DLD1 (cell line): ENCODE data around the gene COL4A3.

ENCODE experiments used
- in situ Hi-C: cut with HindIII; loops from 2 replicates; pipeline ENCODE4 v1.10.0; 2017; ENCODE audit warnings: low sequenced_read_pairs

The COL4A3 gene

DNA sequence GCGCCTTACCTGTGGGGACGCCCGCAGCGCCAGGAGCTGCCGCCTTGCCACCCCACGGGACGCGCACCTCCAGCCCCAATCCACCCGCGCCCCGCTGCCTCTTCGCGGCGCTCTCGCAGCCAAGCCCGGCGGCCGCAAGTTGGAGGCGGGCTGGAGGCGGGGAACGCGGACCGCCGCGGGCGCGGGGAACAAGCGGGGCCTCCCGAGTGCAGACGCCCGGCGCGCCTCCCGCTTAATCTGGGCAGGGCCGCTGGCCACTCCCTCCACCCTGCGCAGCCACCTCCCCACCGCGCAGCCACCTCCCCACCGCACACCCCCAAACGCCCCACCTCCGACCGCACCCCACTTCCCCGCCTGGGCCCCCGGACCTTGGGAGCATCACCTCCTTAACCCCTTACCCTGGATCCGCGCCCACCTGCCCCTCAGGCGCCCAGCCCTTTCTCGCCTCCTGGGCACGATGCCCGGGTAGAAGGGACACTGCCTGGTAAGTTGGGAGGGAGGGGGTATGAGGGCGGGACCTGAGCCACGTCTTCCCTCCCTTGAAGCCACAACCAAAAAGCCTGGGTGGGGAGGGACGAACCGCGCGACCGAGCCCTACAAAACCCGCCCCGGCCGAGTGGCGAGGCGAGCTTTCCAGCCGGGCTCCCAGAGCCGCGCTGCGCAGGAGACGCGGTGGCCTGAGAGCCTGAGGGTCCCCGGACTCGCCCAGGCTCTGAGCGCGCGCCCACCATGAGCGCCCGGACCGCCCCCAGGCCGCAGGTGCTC lies at the start of gene COL4A3, which contains the start of gene COL4A4:
Gene COL4A3 (plus strand): TSS at position 627 of the 765 bp plus-strand sequence. CDS start 103 bp downstream, at position 730.
Gene COL4A4 (minus strand): TSS at position 208 of the 765 bp plus-strand sequence. CDS start 16,722 bp downstream, outside the sequence.
- in situ Hi-C loops = no loop called here

DNA sequence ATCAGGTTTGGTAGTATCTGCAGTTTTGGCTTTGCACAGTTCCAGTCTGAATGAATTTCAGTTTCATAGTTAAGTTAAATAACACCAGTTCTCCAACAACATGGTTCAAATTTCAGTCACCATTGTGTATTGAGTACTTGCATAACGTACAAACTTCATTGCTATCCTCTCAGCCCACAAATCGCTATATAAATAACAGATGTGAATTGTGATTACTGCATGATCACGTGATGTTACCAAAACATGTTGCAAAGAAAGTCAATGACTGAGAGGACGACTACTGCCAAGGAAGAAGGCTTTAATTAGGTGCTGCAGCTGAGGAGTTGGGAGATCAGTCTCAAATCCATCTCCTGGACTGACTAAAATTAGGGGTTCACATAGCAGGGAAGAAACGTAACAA lies 48.7 kb upstream of the COL4A3 start:
- in situ Hi-C loops = no loop called here

DNA sequence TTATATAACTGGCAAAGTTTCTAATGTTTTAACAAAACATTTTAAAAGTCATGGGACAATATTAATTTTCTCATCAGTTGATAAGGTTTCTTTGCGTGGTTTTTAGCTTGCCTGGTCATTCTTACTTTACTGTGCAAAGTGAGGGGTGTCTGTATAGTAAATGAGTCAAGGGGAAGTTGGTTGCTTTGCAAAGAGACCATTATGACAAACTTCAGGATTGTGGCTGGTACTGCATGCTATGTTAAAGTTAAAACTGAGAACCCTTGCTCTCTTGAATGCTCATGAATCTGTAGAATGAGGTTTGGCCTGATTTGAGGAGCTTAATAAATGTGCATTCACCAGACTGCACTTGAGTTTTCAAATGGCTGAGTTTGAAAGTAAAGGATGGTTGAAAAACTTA lies 47.4 kb upstream of the COL4A3 start:
- in situ Hi-C loops = no loop called here

DNA sequence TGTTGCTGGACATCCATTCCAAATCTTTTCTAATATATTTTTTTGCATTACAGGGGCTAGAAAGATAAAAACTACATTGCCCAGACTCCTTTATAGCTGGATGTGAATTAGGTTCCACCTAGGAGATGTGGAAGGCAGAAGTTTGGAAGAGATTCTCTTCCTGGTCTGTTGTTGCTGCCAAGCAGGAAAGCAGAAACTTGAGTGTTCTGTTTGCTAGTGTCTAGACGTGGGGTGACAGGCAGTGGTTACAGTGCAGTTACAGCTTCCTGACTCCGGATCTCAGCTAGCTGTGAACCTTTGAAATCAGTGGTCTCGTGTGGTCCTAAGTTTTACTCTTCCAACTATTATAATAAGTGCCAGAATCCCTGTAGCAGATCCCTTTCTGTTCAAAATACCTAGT lies 46.6 kb upstream of the COL4A3 start:
- in situ Hi-C loops = no loop called here

DNA sequence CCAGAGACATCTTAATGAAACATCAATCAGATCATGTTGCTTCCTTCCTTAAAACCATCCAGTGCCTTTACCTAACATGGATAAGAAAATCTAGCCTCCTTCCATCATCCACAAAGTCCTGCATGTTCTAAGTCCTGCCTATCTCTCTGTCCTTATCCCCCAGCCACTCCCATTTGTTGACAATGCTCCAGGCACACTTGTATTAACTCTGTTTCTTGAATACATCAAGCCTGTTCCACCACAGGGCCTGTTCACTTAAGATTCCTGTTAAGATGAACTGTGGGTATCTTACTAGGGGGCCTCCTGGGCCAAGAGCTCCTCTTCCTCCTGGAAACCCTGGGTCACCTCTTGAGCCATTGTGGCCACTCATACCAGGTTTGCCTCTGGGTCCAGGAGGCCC lies 46.1 kb upstream of the COL4A3 start:
- in situ Hi-C loops = no loop called here

DNA sequence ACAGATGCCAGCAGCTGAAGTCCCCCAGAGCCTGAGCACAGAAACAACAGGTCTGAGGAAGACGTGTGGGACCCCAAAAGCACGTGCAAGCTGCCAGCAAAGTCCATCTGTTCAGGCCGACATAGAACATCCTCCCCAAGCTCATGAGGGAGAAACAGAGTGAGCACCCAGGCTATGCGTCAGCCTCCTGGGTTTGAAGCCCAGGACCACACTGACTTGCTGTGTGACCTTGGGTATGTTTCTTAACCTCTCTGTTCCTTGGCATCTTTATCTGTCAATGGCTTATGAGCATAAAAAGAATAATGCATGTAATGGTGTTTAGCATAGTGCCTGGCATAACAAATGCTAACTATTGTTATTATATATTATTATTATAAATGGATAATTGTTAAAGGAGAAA lies 40.7 kb upstream of the COL4A3 start:
- in situ Hi-C loops = no loop called here

DNA sequence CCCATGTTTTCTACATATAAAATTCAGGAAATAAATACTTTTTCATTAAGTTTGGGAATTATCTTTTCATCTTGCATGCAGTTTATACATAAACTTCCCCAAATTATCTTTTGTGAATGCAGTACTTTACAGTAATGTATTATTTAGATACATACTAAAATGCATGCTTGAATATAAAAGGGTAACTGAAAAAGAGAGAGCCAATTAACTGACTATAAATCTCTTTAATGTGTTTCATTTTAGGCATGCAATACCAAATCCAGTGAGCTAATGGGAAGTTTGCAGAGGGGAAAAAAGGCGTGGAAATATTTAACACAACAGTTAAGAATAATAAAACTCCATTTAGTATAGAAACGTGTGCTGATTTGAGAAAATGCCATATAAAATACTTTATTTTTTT lies 39.6 kb upstream of the COL4A3 start:
- in situ Hi-C loops = no loop called here

DNA sequence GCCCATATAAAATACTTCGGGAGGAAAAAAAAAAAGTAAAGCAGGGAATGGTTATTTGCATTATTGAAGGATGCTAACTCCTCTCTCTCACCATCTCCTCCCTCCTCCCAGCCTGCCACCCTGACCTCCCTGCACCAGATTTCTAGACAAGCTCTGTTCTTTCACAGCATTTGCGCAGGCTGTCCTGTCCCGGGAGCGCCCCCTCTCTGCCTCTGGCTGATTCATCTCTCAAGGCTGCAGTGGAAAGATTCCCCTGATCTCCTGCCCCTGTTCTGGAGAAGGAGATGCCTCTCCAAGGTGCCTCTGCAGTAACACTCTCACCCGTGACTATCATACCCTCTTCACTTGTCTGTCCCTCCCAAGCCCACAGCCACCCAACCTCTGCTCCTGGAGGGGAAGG lies 38.9 kb upstream of the COL4A3 start:
- in situ Hi-C loops = no loop called here

DNA sequence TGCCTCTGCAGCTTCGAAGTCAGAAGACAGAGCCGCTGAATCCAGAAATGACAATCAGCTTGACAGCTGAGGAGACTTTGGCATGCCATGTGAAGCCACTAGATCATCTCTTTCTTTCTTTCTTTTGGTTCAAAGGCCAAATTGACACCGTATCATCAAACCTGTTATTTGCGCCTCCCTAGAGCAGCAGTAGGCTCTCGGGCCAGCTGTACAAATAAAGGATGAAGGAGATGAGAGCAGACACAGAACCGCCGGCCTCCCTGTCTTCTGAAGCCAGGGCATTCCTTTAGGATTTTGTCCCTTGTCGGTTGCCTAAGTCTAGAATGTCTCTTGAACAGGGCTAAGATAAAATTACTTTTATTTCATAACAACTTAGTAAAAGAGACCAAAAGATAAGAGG lies 37.2 kb upstream of the COL4A3 start:
- in situ Hi-C loops = no loop called here

DNA sequence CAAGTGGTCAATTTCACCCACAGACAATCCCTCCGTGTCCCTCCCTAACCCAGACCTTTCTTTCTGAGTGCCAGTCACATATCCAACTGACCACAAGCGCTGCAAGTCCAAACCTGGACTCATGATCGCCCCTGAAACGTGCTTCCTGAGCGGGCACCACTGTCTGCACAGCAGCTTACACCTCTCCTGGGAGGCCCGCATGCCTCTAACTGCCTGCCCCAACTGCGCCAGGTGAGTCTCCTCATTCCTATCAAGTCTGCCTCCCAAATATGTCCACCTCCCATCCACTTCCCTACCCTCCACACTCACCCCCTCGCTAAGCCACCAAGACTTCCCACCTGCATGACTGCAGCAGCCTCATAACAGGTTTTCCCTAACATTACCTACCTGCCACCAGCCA lies 33.8 kb upstream of the COL4A3 start:
- in situ Hi-C loops = no loop called here

DNA sequence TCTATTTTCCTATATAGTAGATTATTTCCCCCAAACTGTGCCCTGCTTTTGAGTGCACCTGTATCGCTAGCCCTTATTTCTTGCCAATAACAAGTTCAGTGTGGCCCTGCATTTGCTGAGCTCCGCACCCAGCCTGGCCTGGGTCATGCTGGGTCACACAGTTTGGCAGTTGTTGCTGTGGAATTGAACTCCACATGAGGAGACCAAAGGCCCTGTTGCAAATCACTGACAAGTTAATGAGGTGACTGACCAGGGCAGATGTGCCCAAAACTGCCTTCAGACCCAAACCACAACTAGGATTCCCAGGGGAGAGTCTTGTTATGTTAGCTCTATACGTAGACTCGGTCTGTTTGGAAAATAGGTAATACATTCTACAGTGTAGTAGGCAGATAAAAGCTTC lies 31.4 kb upstream of the COL4A3 start:
- in situ Hi-C loops = no loop called here

DNA sequence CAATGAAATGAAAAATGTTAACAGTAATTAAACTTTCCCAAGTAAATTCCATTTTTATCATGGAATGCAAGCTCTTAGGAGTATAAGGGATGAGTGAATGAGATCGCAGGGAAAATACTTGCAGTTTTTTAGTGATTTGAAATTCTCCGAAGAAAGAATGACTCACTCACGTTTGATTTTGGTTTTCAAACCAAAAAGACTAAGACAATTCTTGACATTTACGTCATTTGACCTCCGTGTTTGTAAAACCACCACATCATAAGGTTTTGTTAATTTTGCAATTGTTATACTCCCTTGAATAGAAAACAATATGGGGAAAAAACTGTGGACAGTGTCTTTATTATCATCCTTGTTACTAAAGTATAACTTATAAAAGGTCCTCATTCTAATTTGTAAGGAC lies 29.8 kb upstream of the COL4A3 start:
- in situ Hi-C loops = no loop called here

DNA sequence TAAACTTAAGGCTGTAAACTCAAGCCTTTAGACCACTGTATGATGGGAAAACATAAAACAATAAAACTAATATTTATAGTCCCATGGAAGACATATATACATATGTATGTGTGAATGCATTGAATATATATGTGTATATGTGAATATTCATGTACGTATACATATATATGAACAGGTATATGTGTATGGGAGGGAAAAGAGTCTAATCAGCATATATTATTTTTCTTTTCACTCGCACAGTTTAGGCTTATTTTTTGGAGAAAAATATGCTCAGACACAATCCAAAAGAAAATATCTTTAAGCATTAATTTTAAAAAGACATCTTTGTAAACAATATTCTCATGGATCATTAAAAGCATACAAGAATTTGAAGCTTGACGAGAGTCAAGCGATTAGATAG lies 23.1 kb upstream of the COL4A3 start:
- in situ Hi-C loops = no loop called here

DNA sequence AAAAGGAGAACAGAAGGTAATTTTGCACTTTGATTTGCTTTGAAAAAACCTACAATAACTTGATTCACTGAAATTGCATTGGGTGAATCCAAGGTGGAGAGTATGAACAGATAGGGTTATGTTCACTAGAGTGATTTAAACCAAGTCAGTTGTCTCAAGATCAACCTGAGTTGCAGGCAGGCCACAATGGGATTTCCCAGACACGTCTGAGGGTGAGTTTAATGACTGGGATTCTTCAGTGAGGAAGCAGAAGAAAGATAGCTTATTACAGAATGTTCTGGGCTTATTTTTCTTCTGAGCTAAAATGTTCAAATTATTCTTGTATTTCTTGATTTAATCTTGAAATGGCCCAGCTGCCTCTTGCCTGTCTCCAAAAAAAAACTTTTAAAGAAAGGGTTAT lies 20.5 kb upstream of the COL4A3 start:
- in situ Hi-C loops = no loop called here

DNA sequence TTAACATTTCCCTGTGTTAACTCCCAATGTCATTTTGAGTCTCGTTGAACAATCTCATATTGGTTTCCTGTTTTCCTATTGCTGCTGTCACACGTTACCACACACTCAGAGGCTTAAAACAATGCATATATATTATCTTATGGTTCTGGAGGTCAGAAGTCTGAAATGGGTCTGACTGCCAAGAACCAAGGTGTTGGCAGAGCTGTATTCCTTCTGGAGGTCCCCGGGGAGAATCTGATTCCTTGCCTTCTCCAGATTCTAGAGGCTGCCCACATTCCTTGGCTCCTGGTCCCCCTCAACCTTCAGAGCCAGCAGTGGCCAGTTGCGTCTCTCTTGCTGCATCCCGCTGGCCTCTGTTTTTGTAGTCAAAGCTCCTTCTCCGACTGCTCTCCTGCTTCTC lies 18.0 kb upstream of the COL4A3 start:
- in situ Hi-C loops = no loop called here

DNA sequence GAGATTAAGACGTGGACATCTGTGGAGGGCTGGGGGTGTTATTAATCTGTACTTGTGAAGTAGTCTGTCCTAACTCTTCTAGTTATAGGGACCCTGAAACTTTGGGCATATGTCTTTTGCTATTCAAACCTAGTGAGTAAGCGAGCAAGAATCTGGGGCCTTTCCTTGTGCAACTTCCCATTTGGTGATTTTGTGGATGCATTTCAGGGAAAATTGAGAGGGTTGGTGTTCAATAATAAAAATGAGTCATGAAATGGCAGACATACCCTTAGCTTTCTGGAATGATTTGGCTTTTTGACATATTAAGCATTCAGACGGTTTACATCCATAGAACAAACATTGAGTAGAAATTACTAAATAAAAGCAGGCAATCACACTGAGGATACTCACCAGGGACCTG lies 17.4 kb upstream of the COL4A3 start:
- in situ Hi-C loops = no loop called here

DNA sequence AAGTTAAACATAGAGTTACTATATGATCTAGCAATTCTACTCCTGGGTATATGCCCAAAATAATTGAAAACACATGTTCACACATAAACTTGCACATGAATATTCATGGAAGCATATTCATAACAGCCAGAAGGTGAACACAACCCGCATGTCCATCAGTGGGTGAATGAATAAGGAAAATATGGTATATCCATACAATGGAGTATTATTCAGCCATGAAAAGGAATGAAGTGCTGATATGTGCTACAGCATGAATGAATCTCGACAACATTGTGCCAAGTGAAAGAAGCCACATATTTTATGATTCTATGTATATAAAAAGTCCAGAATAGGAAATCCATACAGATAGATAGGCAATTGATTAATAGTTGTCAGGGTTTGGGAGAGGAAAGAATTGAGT lies 16.3 kb upstream of the COL4A3 start:
- in situ Hi-C loops = no loop called here

DNA sequence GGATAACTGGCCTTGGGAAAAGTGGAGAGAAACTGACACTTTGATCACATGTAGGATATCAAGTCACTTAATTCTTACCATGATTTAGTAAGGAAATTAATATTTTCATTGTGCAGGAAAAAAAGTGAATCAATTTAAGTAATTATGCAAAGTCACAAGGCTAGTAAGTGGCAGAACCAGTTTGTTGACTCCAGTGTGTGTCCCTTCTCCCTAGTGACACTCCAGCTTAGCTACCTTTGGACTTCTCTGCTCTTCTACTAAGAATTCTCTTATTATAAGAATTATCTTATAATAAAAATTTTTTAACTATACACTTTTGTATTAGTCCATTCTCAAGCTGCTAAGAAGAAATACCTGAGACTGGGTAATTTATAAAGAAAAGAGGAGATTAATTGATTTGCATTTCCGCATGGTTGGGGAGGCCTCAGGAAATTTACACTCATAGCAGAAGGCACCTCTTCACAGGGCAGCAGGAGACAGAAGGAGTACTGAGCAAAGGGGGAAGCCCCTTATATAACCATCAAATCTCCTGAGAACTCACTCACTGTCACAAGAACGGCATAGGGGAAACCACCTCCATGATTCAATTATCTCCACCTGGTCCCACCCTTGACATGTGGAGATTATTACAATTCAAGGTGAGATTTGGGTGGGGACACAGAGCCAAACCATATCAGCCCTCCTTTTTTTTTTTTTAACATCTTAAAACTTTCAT lies 14.0 kb upstream of the COL4A3 start:
- in situ Hi-C loops = no loop called here

DNA sequence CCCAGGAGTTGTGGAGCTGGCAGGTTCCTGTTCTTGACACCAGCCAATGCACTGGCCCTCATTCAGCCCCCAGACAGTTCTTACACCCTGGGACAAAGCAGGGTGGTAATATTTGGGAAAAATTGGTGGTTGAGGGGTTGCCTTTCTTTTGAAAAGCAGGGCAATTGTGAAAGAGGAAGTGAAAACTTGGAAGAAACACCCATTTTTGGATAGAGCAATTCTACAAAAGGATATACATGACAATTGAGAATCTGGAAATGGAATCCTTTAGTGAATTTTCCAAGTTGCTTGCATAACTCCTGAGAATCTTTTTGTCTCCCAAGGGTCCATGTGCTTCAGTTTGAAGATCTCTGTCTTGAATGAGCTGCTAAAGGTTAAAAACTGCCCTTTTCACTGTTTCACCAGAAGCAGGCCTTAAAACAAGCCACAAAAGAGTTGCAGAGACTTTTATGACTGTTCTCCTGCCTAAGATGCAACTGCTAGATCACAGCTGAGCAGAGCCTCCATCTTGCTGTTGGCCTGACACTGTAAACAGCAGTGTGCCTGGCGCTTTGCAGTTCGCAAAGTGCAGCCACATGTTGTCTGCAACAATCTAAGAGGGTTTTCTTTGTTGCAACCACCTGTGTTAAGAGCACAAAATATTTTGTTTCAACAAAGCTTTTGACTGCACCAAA lies 12.2 kb upstream of the COL4A3 start:
- in situ Hi-C loops = no loop called here

DNA sequence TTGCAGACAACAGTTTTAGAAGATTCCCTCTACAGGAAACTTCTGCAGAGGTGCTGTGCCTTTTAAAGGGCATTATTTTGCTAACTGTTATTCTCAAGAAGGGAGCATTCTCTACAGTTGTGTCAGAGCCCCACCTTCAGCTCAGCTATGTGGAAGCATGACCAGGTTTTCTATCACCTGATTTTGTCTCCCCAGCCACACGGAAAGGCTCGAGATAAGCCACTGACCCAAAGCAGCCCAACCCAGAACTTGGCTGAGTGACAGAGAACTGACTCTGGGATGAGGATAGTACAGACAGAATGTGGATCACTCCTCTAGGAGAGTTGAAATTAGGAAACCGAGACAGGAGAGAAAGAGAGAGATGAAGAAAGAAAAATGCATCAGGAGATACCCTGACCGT lies 11.1 kb upstream of the COL4A3 start:
- in situ Hi-C loops = no loop called here

DNA sequence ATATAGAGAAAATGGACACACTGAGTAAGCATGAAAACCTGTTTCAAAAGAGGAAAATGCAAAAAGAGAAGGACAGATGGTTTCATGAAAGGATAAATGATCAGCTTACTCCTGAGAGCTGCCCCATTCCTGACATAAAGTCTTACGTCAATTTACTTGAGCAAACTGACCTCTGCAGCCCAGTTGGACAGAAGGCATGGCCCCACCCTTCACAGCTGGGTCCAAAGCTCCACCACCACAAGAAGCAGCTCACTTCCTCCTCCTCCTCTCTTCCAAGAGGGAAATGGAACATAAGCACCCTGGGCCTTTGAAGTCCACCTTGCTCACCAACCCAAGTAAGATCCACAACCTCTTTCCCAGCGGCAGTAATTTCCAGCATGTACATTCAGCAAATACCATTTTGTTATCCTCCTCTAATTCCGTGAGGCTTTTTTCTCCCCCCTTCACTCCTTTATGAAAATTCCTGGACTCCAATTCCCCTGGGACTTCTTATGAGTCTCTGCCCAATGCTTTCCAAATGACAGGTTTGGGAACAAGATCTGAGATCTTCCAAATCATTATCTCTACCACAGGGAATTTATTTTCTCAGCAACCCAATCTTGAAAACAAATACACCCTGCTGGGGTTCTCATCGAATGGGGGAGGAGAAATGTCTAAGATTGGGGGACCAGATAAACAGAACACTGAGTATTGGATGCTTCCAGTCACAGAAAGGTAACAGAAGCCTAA lies 10.5 kb upstream of the COL4A3 start:
- in situ Hi-C loops = no loop called here
